Fibroblast of skin of right quadriceps (primary cell): ENCODE results near the gene RGS12.

Source experiments
- DNase-seq: peaks from one replicate; pipeline ENCODE4 v3.0.0-alpha.2; 2013

RGS12 gene

GRCh38 chr4:3313556-3314228 lies 20.9 kb downstream of the RGS12 start:
- no peak for DNase-seq

DNA sequence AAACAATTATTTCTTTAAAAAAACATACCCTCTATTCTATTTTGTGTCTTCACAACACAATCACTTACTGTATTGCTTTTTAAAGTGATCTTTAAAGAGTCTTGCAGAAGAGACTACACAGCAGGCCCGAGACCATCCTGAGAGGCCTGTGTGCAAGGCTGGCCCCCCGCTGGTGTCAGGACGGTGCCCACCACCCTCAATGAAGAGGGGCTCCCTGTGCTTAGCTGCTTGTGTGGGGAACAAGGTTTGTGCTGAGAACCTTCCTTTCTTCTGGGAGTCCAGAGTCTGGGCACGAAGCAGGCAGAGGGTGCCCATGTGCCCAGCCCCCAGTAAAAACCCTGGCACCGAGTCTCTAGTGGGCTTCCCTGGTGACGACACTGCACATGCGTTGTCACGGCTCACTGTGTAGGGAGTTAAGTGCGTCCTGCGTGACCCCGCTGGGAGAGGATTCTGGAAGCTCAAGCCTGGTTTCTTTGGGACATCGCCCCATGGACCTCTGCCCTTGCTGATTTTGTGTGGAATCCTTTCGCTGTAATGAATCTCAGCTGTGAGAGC lies 22.0 kb downstream of the RGS12 start:
- no peak for DNase-seq

GRCh38 chr4:3315566-3315965 lies 22.7 kb downstream of the RGS12 start:
- DNase-seq: no peak

- no peak for DNase-seq
These were observed 23.3 kb downstream of the RGS12 start for GRCh38 chr4:3316146-3316545.

GRCh38 chr4:3317011-3317655 lies 24.3 kb downstream of the RGS12 start:
- DNase-seq: no peak

GRCh38 chr4:3317656-3318211 lies 24.9 kb downstream of the RGS12 start:
- no peak for DNase-seq

DNA sequence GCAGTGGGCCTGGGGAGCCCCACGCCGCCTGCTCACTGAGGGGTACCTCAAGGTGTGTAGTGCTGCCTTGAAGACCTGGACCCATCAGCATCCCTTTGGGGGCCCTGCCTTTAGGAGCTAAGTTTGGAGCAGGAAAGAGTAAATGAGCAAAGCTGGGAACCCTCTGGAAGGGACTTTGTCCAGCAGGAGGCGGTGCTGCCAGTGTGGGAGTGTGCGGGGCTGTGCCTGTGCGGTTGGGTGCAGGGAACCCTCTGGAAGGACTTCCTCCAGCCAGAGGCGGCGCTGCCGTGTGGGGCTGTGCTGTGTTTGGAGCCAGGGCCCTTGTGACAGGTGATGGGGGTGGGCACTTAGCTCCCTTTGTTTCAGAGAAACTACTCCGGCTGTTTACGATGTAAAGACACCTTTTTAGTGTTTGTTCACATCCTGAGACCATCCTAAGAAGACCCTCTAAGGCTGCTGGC lies 25.8 kb downstream of the RGS12 start:
- no peak for DNase-seq

GRCh38 chr4:3320361-3321023 lies 27.7 kb downstream of the RGS12 start:
- no peak for DNase-seq

DNA sequence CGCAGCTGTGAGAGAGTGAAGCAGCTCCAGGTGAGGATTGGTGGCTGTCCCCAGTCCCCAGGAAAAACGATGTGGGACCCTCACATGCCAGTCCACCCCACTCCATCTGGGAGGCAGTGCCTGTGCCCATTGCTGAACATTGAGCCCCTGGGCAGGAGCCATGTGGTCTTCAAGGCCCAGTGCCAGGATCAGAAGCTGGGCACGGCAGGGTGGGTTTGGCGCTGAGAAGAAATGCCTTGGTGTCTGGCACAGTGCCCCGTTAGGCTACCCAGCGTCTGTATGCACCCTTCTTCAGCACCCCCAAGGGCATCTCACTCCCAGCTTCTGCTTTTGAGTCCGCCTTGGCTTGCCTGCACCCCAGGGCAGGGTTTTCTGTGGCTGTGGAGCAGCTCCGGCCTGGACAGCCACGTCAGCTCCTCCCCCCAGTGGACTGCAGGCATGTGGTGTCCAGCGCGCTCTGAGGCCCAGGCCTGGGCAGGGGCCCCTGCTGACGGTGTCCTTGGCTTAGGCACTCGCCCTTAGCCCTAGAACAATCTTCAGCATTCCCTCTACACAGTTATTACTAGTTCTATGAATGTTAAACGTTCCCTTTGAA lies 28.6 kb downstream of the RGS12 start:
- no peak for DNase-seq

DNA sequence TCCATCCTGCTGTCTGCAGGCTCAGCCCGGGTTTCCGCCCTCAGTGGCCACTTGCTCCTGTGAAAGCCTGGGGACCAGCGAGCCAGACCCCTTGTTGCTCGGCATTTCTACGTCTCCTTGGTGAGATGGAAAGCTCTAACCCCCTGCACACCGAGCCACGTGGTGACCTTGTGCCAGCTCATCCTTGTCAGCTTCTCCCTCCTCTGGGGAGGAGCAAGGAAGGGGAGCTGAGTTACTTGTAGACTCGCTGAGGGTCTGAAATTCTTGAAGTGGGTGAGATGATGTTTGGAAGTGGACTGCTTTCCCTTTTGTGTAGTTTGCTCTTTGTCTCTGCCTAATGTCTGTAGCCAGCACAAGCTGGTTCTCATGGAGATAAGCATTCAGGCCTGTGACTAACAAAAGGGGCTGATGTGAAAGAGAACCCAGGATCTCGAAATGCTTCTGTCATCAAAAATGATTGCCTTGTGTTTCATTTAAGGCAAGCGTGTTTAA lies 29.3 kb downstream of the RGS12 start:
- no peak for DNase-seq

DNA sequence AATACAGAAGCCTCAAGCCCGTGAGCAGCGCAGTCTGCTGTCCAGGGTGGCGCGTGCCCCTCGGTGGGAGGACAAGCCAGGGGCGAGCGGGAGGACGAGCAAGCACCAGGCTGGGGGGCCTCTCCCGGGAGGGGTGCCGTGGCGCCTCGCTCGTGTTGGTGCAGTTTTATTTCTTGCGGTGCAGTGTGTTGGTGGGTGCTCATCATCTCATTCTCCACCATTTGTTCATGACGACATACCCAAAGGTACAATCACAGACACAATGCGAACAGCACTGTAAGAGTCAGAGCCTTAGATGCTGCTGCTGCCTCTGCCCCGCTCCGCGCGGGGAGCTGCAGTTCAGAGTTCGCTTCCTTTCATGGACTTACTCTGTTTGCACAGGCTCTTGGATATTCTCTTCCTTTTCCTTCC lies 30.3 kb downstream of the RGS12 start:
- DNase-seq: no peak

GRCh38 chr4:3324093-3324815 lies 31.4 kb downstream of the RGS12 start:
- no peak for DNase-seq

DNA sequence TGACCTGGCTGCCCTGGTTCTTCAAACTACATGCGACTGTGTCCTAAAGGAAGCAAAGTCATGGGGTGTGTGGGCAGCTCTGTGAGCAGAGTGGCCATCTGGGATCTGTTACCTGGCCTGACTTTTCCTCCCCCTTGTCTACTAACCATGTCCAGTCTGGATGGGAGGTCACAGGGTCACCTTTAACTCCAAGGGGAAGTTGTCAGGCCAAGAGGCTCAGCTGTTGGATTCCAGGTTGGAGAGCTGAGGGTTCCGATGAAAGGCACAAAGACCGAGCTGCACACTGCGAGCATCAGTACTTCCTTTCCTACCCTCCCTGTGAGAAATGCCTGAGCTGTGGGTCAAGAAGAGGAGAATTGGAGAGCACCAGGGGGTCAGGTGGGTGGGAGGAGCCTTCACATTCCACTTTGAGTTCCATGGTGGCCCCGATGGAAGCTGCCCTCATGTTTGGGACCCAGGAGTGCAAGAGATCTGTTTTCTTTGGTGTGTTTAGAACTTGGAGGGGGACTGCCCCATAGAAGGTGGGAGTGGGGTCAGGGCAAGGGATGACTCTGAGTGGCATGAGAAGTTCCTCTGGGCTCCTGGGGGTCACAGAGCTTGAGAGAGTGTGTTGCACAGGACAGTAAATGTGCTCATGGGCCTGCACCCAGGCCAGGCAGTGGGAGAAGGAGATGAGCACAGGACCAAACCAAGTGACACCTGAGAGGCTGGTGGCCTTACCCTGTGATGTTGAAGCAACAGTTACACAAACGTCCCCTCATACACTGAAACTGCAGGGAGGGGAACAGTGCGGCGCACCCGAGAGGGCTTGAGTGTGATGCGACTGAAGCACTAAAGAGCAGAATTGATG lies 36.2 kb downstream of the RGS12 start:
- DNase-seq: no peak

DNA sequence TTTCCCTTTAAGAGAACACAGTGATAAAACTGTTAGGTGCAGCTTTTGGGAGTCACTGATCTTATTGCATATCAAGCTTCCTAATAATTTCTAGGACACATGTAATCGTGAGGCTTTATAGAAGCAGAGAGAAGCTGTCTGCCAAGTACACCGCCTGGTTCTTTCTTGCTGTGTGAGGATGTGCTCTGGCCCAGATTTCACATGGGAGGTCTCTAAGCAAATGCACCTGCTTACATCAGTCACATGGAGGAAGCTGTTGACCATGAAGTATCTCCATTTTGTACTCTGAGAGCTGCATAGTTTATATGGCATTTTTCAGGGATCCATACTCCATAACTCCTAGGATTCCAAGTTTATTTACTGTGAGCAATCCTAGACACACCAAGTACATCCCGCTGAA lies 37.1 kb downstream of the RGS12 start:
- no peak for DNase-seq

- DNase-seq: no peak
These were observed 37.9 kb downstream of the RGS12 start for GRCh38 chr4:3330707-3331106.

GRCh38 chr4:3331511-3332394 lies 38.9 kb downstream of the RGS12 start:
- DNase-seq: no peak

GRCh38 chr4:3332498-3332897 lies 39.7 kb downstream of the RGS12 start:
- DNase-seq: no peak

GRCh38 chr4:3334316-3334715 lies 41.5 kb downstream of the RGS12 start:
- DNase-seq: no peak

DNA sequence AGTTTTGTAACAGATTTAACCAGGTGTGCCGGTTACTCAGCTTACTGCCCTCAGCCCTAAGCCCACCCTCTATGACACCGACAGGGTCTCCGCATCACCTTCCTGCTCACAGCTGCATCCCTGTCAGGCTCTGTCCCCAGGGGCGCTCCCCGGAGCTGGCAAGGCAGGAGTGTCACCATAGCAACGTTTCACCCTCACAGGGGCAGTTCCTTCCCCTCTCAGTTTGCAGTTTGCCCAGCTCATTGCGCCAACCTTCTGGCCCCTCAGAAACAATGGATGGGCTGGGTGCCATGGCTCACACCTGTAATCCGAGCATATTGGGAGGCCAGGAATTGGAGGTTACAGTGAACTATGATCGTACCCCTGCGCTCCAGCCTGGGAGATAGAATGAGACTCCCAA lies 42.6 kb downstream of the RGS12 start:
- DNase-seq: no peak

DNA sequence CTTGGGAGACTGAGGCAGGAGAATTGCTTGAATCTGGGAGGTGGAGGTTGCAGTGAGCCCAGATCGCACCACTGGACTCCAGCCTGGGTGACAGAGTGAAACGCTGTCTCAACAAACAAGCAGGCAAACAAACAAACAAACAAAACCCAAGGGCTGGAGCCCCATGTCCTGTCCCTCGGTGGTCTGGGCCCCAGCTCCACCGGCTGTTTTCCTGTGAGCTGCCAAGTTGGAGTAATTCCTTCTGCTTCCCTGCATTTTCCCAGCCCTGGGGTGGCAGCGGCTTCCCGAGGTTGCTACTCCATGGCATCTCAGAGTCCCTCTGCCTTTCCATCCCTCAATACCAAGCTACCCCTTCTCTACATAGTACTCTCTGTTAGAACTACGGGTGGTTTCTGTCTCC lies 43.2 kb downstream of the RGS12 start:
- no peak for DNase-seq
